Kidney capillary endothelial cell (primary cell): ENCODE measurements around the gene ATF5.
"Not testable (repeated sequence)": the region's sequence is repeated elsewhere in the genome, so short reads cannot be mapped to it uniquely, and the experiment has no call there.

Experiments
- DNase-seq: peaks from one replicate; pipeline ENCODE4 v3.0.0-alpha.2; 2018; ENCODE audit warnings: low spot score

ATF5 gene

DNA sequence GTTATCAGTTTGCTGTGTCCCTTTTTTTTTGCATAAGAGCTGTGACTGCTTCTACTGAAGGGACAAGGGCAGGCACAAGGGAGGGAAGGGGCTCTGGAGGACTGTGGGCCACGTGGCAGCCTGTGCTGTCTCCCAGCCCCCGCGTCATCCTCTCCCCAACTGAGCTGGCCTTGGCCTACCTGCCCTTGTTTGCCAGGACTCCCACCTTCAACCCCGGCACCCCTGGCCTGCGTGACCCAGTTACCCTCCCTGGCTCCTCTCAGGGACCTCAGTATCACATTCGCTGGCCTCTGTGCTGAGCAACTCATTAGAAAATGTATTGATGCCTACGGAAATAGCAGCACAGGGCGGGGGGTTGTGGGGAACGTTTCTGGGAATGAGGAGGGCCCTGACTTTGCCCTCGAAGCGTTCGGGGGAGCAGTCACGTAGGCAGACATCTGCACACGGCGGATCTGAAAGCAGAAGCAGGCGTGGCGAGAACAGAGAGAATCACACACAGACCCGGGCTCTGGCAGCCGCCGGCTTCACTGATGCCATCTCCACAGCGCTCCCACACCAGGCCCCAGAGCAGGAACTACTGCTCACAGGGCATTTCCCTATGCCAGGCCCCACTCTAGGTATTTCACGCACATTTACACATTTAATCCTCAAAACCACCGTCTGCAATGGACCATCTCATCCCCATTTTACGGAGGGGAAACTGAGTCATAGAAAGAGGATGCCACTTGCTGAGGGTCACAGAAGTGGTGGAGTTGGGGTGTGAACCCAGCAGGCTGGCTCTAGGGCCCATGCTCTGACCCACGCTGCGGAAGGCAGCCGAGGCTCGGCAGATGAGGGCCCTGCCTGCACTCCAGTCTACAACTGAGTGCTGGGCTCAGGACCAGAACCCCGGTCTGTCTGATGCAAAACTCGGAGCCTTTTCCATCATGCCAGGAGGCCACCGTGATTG lies 5.7 kb upstream of the ATF5 start:
- no peak for DNase-seq

DNA sequence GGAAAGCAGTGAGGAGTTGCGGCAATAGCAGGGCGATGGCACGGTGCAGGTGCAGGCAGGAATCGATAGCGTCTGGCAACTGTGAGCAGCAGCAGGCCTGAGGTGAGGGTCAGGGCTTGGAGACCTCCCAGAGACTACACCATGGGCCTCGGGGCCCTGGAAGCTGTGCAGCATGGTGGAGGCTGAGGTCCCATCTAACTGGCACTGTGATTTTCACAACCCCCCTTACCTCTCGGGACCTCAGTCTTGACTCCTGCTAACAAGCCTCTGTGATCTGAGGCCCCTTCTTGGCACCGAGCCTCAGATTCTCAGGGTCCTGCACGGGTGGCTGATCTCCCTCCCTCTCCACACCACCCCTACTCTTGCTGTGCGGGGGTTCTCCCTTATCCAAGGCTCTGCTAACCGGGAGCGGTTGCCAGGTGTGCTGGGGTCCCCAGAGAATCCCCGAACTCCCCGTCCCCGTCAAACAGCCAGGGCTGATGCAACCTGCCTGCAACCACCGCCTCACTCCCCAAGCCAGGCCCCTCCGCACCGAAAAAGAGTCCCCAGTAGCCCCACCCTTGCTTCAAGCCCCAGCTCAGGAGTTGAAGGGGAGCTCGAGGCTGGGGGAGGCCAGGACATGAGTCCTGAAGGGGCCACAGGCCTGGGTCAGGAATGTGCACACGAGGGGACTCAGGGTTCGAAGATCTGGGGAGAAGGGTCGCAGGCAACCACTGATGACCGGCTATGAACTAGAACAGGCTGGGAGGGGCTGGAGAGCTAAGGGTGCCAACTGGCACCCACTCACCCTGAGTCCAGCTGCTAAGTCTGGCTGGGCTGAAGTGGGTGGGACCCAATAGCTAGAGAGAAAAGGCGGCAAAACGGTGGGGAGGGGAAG lies 4.8 kb upstream of the ATF5 start:
- DNase-seq, result no peak

DNA sequence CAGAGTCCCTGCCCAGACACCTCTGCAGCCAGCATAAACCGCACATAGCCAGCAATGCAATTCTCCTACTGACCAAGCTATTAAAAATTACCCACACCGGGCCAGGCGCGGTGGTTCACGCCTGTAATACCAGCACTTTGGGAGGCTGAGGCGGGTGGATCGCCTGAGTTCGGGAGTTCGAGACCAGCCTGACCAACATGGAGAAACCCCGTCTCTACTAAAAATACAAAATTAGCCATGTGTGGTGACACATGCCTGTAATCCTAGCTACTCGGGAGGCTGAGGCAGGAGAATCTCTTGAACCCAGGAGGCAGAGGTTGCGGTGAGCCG lies 4.2 kb upstream of the ATF5 start:
- DNase-seq, result not testable (repeated sequence)

DNA sequence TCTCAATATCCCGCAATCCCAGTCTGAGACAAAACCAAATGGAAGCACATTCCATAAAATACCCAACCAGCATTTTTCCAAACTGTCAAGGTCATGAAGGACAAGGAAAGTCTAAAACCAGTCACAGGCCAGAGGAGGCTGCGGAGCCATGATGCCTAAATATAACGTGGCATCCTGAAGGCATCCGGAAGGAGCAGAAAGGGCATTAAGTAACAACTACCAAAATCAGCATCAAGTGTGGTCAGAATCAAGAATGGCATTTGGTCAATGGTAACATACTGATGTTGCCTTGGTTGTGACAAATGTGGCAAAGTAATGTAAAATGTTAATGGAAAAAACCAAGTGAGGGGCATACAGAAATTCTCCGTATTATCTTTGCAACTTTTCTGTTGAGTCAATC lies 3.5 kb upstream of the ATF5 start:
- no peak for DNase-seq

DNA sequence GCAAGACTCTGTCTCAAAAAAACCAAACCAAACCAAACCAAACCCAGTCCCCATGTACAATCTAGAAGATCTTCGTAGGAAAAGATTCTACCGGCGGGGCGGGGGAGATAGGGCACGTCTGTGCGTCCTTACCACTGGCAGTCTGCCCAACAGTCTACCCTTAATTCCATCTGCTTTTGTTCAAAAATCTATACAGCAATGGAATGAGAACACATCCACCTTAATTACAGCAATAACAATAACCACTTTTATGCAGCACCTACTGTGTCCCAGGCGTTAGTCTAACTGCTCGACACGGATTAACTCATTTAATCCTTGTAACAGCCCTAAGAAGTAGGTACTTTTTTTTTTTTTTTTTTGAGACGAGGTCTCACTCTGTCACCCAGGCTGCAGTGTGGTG lies 2.5 kb upstream of the ATF5 start:
- no peak for DNase-seq

DNA sequence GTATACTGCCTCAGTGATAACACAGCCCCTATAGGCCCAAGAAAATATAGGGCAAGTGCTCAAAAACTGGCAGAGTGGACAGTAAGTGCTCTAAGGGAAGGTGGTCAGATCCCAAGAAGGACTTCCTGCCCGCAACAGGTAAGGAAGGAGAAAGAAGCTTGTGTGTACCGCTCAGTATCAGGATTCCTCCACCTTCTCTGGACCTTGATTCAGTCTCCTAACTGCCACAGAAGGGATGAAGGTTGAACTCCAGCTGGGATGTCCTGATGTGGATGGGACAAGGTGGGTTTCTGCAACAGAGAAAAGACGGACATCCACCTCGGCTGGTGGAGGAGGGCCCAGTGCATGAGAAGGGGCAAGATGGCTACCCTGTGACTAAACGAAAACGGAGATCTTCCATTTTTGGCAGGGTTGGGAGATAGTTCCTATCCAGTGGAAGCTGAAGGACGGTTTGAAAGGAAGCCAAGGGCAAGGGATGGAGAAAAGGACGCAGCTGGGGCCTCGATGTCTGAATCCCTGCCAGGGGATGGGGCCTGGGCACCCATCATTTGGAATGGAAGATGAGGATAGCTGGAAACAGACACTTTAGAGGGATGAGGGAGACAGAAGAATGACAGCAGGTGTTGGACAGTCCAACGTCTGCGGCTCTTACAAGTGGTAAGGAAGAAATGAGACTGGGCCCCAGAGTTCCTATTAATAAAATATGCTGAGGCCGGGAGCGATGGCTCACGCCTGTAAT lies 1.3 kb upstream of the ATF5 start:
- DNase-seq, result no peak

DNA sequence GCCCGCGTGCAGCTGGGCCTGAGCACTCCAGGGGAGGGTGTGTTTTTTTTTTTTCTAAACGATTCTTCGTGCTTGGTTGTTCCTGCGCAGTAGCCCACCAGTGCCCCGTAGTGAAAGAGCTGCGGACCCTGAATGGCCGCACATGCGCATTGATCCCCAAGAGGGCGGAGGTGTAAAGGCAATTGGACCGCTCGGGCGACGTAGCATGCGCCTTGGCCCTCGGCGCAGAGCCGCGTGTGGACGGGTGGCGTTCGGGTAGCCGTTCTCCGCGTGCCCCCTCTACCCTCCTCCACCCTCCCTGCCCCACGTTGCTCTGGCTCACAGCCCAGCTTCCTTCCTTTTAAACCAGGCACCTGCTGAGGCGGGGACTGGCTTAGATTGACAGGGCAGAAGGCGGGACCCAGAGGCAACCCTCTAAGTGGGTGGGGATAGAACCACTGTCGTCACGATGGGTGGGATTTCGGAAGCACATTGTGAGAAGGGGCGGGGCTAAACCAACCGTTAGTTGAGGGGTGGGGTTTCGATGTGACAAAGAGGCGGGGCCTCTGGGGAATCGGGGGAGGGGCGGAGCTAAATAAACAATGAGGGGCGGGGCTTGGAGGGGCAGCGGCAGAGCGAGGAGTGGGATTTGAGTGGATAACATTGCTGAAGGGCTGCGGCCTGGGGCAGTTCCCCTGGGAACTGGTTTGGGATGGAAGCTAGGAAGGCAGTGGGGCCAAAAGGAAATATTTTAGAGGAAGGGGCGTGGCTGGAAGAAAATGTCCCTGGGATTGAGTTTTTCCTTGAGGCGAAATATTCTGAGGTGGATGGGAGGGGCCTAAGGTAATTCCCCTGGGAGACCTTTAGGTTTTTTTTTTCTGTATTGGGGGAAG lies 842 bp downstream of the ATF5 start:
- DNase-seq, result peak; percentile 97

DNA sequence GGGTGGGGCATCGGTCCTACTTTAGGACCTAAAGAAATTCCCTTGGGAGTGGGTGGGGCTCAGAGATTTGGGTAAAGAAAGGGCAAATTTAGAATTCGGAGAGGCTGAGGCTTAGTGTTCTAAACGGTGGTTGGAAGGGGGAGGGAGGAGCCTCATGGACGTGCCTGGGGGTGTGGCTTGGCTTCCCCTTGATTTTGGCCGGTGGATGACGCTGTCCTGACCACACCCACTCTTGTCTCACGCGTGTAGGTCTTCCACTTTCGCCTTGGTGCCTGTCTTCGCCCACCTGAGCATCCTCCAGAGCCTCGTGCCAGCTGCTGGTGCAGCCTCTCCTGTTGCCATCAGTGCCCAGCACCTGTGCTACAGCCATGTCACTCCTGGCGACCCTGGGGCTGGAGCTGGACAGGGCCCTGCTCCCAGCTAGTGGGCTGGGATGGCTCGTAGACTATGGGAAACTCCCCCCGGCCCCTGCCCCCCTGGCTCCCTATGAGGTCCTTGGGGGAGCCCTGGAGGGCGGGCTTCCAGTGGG lies 1.5 kb downstream of the ATF5 start:
- no peak for DNase-seq

GRCh38 chr19:49931293-49932040 lies 2.5 kb downstream of the ATF5 start:
- no peak for DNase-seq

- no peak for DNase-seq
Measured at GRCh38 chr19:49932041-49932451, 3.0 kb downstream of the ATF5 start.

DNA sequence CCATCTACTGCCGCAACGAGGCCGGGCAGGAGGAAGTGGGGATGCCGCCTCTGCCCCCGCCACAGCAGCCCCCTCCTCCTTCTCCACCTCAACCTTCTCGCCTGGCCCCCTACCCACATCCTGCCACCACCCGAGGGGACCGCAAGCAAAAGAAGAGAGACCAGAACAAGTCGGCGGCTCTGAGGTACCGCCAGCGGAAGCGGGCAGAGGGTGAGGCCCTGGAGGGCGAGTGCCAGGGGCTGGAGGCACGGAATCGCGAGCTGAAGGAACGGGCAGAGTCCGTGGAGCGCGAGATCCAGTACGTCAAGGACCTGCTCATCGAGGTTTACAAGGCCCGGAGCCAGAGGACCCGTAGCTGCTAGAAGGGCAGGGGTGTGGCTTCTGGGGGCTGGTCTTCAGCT lies 3.7 kb downstream of the ATF5 start:
- no peak for DNase-seq

GRCh38 chr19:49933643-49934042 lies 4.6 kb downstream of the ATF5 start:
- no peak for DNase-seq

DNA sequence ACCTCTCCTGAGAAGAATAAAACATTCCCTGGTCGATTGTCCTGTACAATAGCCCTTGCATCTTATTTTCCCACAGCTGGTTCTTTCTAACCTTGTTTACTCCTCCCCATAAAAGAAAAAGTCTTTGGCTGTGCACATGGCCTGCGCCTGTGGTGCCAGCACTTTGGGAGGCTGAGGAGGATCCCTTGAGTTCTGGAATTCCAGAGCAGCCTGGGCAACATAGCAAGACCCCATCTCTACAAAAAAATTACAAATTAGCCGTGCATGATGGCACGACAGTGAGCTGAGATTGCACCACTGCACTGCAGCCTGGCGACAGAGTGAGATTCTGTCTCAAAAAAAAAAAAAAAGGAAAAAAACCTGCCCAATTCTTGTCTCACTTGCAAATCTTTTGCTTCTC lies 7.5 kb downstream of the ATF5 start:
- no peak for DNase-seq

DNA sequence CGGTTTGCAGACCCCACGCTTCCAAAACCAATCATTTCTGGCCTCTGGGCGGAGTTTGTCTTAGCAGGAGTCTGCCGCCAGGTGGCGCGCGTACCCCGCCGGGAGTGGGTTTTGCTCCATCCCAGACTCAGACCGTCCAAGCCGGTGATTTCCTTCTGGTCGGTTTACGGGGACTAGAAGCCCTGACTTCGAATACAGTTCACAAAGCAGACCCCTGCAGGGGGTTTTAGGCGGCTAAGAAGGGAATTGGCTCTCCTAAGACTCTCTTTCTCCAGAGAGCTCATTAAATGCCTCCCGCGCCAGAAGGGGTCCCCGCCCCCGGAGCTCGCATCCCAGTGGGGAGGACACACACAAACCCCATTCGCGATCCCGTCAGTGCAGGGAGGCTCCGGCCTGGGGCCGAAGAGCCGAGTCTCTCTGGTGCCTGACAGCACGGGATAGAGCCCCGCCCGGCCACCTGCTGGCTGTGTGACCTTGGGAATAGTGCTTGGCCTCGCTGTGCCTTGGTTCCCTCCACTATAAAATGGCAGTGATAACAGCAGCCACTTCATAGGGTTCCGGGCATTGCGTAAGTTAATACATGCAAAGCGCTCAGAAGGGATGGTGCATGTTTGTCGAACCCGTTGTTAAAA lies 8.9 kb downstream of the ATF5 start:
- DNase-seq, result peak; percentile 66

- DNase-seq, result no peak
Measured at GRCh38 chr19:49938662-49939061, 9.7 kb downstream of the ATF5 start.

- no peak for DNase-seq
Measured at GRCh38 chr19:49939721-49940481, 10.9 kb downstream of the ATF5 start.

DNA sequence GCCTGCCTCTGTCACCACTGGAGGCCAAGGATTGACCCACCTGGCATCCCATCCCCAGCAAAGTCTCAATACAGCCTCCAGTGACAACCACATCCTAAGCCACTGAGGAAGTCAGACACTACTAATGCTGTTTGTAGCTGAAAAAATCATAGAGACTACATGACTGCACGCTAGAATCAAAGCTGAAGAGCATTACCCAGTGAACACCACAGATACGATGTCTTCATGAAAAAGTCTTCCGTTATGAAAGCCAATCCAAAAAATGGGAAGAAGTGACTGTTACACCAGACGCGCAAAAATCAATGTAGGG lies 11.4 kb downstream of the ATF5 start:
- no peak for DNase-seq

DNA sequence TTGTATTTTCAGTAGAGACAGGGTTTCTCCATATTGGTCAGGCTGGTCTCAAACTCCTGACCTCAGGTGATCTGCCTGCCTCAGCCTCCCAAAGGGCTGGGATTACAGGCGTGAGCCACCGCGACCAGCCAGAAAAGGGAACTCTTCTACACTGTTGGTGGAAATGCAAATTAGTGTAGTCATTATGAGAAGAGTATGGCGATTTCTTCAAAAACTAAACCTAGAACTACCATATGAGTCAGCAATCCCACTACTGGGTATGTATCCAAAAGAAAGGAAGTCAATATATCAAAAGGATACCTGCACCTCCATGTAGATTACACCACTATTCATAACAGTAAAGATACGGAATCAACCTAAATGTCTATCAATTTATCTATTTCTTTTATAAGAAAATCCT lies 15.6 kb downstream of the ATF5 start:
- not testable (repeated sequence) for DNase-seq

DNA sequence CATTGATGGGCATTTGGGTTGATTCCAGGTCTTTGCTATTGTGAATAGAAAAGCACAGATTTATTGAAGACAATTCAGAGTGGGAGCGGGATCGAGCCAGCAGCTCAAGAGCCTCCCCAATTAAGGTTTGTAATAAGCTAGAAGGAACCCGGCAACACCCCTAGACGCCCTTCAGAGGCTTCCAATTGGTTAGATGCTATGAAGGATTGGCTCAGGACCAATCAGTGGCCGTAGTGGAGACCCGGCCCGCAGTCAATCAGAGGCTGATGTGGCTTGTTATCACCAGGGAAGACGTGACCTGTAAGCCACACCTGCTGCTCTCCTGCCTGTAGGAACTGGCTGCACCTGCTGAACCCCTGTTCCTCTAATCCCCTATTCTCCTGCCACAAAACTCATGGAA lies 17.4 kb downstream of the ATF5 start:
- DNase-seq, result no peak
